Forelimb muscle (tissue), 1 donor: Measurements from ENCODE around the gene TMEM41A. TPM values are rescaled to one million over a fixed set of nuclear protein-coding genes. Genes with fewer than 3 reads are reported as not detected.
A peak's percentile ranks its signal among the peaks of the same experiment; 100 is the strongest.

Experiments used
- DNase-seq: peaks from one replicate; pipeline ENCODE4 v3.0.0-alpha.2; 2013; ENCODE audit warnings: low read depth
- polyA plus RNA-seq: library from polyadenylated mRNA; unstranded; fragments of 120-200 nt; gene quantifications from one replicate; pipeline ENCODE4 v1.2.1, GENCODE V29; 2013; ENCODE audit not compliant: insufficient read length

Gene TMEM41A
- 16.8 TPM for polyA plus RNA-seq

DNA sequence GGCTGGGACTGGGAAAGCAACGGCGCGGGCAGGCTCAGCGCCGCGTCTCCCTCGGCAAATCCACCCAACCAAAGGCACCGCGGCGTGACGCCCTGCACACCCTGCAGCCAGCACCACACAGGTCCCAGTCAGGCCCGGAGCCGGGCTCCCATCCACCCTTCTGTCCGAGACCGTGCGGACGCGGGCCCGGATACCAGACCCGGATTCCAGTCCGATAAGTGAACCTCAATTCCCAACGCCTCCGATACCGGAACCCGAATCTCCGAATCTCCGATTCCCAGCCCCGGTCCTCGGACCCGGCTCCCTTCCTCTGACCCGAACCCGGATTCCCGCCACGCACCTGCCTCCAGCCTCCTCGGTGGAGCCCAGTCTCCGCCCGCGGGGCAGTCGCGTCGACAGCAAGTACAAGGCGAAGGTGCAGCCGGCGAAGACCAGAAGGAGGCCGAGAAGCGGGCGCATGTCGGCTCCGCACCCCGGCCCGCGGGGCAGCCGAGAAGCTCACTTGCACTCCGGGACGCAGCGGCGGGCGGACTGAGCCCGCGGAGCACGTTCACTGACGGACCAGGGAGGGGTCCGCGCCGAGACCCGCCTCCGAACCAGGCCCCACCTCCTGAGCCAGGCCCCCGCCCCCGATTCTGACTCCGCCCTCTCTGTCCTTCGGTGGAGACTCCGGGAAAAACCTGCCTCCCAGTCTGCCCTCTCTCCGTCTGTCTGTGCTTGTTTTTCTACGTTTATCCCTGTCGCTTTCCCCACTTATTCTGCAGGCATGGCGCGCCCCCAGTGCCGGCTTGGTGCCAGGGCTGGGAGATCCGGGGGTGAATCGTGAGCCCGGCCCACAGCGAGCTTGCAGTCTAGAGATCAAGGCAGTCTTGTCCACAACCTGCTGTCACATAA is at the start of gene TMEM41A:
TSS of gene TMEM41A (minus strand) at position 533 of the 894 bp plus-strand sequence. CDS start at position 459, 74 bp downstream.
- peak; percentile 58 for DNase-seq

DNA sequence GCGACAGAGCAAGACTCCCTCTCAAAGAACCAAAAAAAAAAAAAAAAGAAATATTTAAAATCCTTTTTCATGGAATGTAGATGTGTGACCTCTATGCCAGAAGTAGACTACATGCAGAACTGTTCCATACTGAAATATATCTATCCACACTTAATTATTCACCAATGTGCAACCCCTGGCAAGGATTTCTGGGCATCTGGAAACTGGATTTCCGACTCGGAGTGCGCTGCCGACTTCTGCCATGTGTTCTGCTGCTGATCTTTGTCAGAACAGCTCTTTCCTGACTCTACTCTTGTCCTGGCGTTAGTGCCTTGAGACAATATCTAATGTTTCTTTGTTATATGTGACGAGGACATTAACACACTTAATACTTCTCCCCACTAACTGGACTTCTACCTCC is 41.9 kb upstream of the TMEM41A start:
- DNase-seq = no peak

DNA sequence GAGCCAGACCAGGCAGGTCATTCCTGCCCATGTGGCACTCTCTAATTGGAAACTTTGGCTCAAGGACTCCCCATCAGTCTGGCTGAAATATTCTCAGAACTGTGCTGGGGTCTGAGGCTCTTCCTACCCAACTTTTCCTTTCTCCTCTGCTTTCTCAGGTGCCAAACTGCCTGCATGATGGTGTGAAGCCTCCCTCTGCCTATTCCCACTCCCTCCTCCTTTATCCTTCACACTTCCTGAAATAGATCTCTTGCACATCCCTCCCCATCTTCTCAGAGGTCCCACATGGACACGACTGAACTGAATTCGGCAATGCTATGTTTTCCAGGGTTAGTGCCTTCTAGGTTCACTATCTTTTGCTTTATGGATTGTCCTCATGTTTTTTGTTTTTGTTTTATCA is 41.1 kb upstream of the TMEM41A start:
- DNase-seq = no peak

DNA sequence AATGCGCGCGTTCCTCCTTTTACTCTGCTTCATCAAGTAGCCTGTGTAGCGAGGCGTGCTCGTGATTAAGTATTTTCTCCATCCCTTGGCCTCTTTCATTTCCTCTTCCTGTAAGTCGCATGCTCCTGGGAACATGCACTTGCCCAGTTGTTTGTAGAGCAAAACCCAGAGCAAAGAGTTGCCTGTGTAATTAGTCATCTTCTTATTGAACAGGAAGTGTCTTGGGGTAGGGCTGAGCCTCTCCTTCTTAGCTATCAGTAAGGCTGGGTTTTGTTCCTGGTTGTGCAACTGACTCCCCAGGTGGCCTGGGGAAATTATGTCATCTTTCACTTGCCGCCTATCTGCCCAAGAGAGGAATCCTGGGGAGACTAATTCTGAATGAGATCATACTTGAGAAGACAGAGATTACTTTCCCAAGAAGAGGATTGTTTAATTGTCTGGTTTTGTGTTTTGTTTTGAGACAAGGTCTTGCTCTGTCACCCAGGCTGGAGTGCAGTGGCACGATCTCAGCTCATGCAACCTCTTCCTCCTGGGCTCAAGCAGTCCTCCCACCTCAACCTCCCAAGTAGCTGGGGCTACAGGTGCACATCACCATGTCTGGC is 38.6 kb upstream of the TMEM41A start:
- DNase-seq = no peak

DNA sequence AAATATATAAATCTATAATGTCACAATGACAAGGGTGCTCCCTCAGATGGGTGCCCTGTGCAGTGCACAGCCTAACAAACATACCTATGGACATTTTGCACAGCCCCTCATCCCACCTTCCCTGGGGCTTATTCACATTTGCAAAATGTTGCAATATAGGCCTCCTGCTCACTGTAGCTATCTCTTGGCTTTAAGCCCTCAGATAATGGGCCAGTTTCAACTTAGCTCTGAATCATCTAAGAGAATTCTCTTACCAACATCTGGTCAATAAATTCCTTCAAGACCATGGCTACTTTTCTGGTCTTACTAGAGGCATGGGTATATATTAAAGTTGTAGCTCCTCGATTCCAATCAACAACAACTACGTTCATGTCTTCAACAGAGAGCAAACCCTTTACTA is 35.7 kb upstream of the TMEM41A start:
- DNase-seq = no peak

DNA sequence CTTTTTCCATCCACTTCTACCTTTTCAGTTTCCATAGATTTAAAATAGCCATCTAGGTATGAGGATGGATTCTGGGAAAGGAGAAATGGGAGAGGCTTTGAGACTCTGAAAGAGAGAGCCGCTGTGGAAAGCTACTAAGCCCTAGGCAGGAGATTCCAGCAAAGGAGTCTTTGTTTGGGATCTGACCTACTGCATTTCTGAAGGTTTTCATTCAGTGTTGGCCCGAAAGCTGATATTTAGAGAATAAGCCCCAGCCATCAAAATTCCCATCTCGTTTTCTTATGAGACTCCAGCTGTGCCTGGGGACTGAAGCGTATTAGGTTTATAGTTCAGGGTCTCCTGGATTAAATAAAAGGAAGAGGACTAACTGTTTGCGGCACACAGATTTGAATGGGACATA is 34.1 kb upstream of the TMEM41A start:
- DNase-seq = no peak

DNA sequence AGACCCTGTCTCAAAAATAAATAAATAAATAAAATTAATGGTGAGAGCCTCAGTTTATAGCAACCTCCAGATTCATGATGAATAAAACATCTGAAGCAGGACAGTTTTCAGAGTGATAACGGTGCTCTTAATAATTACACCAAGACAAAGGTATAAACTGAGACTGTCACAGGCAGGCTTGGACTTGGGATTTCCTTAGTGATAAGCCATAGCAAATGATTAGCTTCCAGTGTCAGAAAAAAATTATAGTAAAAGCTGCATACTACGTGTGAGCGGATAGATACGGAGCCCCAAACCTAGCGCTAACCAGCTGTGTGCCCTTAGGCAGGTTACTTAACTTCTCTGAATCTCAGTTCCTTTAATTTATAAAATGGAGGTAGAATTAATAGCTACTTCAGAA is 32.0 kb upstream of the TMEM41A start:
- no peak for DNase-seq

DNA sequence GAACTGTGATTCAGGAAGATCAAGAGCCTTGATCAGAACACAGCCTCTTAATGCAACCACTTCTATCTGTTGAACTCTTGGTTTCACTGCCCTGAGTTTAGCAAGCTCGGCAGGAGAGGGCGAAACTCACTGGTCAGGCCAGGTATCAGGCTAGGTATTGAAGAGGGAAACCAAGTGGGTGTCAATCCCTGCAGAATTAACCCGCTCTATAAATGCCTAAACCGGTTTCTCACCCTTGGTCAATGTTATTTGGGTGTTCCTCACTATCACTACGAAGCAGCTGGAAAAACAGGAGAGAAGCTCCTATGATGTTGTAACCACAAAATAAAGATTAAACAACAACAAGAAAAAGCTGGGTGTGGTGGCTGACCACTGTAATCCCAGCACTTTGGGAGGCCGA is 29.7 kb upstream of the TMEM41A start:
- no peak for DNase-seq

DNA sequence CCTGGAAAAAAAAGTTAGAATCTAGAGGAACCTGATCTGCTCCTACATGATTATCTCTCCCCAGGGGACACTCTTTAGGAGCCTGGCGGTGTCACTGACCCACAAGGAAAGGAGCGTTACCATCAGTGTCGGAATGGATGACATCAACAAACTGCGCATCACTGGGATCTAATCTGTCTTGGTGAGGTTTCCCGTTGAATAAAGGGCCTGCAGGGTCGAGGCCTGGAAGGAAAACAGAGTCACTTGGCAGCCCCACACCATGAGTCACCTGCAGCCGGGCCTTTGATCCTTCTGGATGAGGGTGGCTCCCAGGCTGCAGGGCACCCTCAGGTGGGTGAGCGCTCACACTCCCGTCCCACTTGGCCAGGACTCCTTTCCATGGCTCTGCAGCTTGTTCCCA is 28.5 kb upstream of the TMEM41A start:
- DNase-seq = no peak

DNA sequence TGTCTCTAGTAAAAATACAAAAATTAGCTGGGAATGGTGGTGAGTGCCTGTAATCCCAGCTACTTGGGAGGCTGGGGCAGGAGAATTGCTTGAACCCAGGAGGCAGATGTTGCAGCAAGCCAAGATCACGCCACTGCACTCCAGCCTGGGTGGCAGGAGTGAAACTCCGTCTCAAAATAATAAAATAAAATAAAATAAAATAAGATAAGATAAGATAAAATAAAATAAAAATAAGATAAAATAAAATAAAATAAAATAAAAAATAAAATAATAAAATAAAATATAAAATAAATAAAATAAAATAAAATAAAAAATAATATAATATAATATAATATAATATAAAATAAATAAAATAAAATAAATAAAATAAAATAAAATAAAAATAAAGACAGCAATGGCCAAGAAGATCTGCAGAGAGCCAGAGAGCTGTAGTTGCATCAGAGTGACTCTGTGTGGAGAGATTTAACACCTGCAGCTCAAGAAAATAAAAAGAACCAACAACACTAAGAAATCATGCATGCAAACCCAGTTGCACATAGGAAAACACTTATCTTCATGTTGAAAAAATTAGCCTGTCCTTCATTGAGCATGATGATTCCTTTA is 27.6 kb upstream of the TMEM41A start:
- no peak for DNase-seq

DNA sequence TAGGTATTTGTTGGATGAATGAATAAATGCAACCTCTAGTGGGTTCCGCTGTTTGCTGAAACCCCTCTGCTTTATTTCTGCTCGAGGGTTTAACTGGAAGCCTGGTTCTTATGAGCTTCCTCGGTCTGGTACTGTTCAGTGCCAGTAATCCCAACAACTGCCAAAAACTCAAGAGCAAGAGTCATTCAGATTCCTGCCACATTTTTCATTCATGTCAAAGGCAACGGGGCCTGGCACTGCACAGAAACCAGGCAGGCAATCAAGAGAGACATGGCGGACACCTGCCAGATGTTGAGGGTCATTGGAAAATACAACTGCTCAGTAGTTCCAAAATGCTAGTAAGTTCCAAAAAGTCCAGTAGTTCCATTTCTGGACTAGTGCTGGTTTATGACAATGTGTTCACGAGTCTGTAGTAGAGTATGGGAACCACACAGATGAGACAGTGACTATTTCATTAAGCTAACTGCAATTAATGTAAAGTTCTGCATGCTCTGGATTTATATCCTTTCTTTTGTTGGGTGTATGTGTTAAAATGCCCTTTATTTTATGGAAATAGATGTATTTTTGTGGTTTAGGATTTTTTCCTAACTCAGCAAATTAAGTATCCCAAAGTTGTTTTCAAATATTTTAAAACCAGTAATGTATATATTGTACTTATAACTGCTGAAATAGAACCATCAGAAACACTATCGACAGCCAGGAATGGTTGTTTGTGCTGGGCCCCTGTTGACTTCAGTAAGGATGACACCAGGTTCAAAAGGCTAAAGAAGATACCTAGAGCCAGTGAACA is 22.7 kb upstream of the TMEM41A start:
- DNase-seq = no peak

DNA sequence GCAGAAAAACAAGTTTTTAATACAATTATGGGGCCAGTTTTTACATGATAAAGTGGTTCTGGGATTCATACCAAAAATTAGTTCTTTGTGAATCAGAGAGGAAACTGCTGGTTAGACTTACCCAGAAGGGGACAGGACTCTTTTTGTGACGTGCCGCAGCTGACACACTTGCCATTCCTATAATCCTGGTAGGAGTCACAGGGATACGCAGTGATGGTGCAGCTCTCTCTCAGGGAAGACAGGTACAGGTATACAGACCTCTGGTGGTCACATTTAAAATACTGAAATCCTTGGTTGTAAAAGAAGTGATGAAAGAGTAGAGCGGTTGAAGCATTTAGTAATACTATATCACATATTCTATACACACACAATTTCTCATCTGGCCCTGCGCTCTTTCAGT is 20.2 kb upstream of the TMEM41A start:
- DNase-seq = no peak

DNA sequence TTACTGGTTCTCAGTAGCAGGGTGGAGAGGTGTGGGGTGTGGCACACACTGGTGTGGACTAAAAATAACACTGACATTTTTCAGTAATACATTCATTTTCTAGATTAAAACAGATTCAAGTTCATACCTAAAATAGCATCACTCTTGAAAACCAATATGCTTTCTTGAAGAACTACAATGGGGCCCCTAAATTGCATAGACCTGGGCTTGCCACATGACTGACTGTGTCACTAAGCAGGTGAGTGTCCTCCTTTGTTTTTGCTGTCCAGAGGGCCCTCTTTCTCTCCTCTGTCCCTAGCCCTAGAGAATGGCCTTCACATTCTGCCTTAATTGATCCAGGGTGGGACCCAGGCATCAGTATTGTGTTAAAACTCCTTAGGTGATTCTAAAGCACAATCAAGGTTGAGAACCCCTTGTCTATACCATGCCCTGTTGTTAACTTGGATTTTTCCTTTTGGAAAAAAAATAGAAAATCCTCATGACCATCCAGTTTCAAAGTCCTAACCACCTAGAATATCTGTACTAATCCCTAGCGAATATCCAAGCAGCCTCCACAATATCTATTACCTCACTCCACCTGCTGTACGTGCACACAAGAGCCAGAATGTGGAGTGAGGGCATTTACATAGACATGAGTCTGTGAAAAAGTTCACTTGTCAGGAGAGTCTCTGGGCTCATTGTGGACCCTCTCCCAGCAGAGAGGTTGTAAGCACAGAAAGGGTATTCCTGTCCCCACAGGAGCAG is 18.7 kb upstream of the TMEM41A start:
- DNase-seq = no peak

DNA sequence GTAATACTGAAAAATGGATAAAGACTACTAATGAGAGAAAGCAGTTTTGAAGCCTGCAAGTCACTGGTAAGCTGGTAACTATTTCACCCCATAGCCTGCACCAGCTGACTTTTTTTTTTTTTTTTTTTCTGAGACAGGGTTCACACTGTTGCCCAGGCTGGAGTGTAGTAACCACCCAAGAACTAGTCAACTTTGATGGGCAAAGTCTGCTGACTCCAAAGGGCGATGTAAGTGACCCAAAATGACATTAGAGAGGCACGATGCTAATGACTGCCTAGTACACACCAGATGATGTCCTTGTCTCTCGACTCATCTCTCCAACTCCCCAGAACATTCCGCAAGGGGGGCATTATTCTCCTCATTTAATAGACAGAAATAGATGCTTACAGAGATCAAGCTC is 12.9 kb upstream of the TMEM41A start:
- no peak for DNase-seq

DNA sequence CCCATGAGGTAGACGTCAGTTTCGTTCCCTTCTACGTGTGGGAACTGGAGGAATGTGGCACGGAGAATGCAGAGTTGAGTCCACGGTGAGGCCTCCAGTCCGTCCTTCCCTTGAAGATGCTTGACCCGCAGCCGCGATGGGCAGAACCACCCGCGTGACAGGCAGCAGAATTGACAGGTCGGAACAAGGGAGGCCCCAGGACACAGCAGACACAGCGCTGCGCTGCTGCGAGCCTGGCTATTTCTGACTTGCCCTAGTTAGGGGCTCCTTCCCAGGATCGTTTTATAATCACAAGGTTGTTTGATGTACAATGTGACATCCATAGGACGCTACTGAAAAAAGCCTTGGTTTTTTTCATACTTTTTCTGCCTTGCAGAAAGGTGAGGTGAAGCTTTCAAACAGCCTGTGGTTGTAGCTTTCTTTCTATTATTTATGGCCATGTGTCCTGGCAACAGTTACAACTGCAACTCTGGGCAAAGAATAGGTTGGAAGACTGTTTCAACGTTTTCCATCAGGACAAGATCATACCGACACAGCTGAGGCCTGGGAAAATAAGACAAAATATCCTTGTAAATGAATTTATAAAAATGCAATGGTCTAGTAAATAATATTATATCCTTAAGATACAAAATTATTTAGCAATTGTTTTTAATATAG is 9.6 kb upstream of the TMEM41A start:
- no peak for DNase-seq

DNA sequence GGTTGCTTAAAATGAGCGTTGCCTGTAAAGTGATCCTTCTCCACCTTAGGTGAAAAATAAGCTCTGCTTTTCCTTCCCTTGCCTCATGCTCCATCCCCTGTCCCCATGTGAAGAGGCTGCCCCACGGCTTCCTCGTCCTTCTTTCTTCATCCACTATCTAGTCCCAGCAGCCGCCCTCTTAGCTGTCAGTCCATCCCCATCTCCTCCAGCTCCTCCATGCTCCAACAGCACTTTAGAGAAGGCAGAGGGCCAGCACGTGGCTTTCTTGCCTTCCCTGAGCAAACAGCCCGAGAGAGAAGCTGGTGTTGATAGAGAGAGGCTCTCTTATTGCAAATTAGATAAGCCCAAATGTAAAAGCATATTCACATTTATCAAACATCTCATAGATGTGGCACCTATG is 9.0 kb upstream of the TMEM41A start:
- DNase-seq = no peak

DNA sequence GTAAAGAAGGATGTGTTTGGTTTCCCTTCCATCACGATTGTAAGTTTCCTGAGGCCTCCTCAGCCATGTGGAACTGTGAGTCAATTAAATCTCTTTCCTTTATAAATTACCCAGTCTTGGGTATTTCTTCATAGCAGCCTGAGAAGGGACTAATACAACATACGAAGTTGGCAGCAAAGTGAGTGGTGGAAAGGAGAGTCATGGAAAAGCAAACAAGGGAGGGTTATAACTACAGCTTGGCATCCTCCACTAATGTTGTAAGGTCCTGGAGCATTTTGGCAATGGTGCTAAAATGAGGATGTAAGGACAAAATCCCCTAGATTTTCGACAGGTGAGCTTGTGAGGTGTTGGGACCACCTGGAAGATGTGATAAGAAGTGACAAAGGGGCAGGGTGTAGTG is 5.8 kb upstream of the TMEM41A start:
- DNase-seq = no peak

DNA sequence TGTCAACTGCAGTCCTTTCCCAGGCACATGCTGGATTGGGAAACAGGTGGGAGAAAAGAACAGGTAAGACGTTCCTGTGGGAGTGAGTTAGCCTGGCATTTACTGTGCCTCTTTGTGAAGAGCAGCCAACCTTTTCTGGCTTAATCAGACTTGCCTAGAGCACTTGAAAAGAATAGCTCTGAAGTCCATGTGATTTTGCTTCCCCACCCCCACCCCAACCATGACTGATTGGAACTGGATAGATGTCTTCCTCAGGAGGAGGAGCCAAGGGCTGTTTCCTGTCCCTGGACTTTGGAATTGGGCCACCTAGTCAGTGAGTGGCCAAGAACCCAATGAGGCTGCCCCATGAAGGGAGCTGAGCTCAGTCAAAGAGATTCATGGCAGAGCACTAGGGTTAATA is 4.7 kb upstream of the TMEM41A start:
- DNase-seq = no peak

DNA sequence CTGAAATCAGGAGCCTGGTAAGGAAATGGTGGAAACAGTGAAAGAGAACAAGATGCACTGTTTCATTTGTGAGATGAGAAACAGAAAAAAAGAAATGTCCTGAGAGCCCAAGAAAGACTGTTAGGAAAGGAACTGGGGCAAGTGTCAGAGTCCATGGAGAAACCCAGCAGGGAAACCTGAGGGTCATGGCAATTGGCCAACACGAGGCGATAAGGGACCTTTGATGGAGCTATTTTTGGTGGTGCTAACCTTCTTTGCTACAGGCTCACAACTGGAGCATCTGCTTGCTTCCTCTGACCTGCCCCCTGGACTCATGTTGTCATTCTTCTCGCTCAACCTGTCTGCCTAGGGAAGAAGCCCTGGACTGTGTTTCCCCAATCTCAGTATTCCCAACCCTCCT is 4.2 kb upstream of the TMEM41A start:
- no peak for DNase-seq

DNA sequence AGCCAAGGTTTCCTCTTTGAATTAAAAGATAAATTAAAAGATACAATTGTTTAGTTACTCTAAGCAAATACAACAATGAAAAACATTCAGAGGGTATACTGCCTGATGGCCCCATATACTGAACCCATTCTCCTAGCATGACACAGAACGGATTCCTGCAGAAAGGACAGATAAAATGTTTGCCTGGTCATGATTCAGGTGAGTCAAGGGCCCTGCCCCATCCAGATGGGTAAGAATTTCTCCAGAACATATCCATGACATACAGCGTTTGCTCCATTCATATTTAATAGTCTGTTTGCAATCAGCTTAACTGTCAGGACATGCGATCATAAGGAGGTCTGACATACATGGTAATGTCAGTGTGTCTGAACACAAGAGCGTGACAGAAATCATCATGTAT is 8.6 kb downstream of the TMEM41A start:
- DNase-seq = no peak

DNA sequence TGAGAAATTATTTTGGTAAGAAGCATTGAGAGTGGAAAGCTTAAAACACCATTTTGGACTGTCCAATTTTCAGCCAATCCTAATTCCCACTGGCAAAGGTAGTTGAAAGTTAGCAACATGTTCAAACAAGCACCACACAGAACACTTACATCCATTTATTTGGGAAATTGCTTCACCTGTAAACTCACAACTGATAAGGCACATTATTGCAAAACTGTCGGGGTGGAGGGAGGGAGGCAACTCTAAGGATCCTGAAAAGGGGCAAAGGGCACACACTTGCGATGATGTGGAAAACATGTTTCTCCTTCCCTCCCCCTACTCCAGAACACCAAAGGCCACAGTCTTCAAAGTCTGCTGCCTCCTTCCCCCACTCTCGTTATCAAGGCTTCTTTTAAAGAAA is 9.4 kb downstream of the TMEM41A start:
- DNase-seq = no peak
